T1000 (cell line): ENCODE data around the gene ALDH1A3.
A peak's percentile ranks its signal among the peaks of the same experiment; 100 is the strongest.

Source experiments
- DNase-seq: peaks from one replicate; lab custom pipeline; 2025; ENCODE audit warnings: mixed read lengths; lab: John Stamatoyannopoulos, UW

The ALDH1A3 gene

GRCh38 chr15:100952566-100952965 is 72.9 kb downstream of the ALDH1A3 start:
- DNase-seq, result no peak

- peak; percentile 52 for DNase-seq
Observed at GRCh38 chr15:100958326-100959065, 78.9 kb downstream of the ALDH1A3 start.

- DNase-seq, result peak; percentile 52
Observed at GRCh38 chr15:100959066-100960050, 79.7 kb downstream of the ALDH1A3 start.
